ENCODE measurements around the gene PLEKHA6. TPM values are rescaled to one million over a fixed set of nuclear protein-coding genes. Genes with fewer than 3 reads are reported as not detected.
A peak's percentile ranks its signal among the peaks of the same experiment; 100 is the strongest.

The PLEKHA6 gene
- total and polyA plus RNA-seq, 2 of the 4 experiments (the other 2 are of a cell fraction), result 8.2 to 19.9 TPM

GRCh38 chr1:204384636-204385352, 25.1 kb upstream of the PLEKHA6 start:
- no peak overlapping the region for H2BK20ac ChIP-seq (ENCODE audit: low read depth, low read length)
- POLR2A ChIA-PET (ENCODE audit: unreplicated experiment), result no interaction called here
- H4K20me1 ChIP-seq (ENCODE audit: insufficient read depth, low read length), result no peaks in the 10 kb centered on the region
- H4K8ac ChIP-seq (ENCODE audit: low read depth in 2 of 2, low read length in 2 of 2), result no peak overlapping the region
- H2BK5ac ChIP-seq (ENCODE audit: low read depth, low read length, poor library complexity, severe bottlenecking), result no peak overlapping the region
- no peak overlapping the region for H3K18ac ChIP-seq (ENCODE audit: low read depth, low read length)
- no peak overlapping the region for H4K5ac ChIP-seq (ENCODE audit: low read depth, low read length)
- H3K4me3 ChIP-seq (ENCODE audit: insufficient read depth, low read depth, low read length), result no peak overlapping the region
- WGBS, 2 experiments (ENCODE audit: extremely low coverage in 2 of 2, insufficient read length in 1 of 2), result 60% methylated on average over 1 of the region's 7 CpGs; no CpG with 5 or more reads in 1 of the 2 experiments
- CTCF ChIA-PET, result interaction anchor here (0.6 kb wide), 1 partner anchor 1567 kb away, joined by 4 read pairs; no protein-coding TSS in a partner anchor
- H2BK120ac ChIP-seq (ENCODE audit: low read depth, low read length), result no peak overlapping the region
- H3K9ac ChIP-seq (ENCODE audit: low read depth, low read length), result no peak overlapping the region
- H2AFZ ChIP-seq (replicated peaks; ENCODE audit: low read length, poor library complexity), result peak overlapping the region; percentile 2
- H3K4me2 ChIP-seq (ENCODE audit: low read depth, low read length), result no peak overlapping the region
- no peak overlapping the region for H2BK15ac ChIP-seq (ENCODE audit: low read depth, low read length)
- no peak overlapping the region for H3K56ac ChIP-seq (ENCODE audit: extremely low read depth, insufficient read depth, low read length)
- H3K79me1 ChIP-seq (ENCODE audit: low read depth in 1 of 2, low read length in 2 of 2), result no peaks in the 10 kb centered on the region
- H3K27me3 ChIP-seq (ENCODE audit: control insufficient read depth, insufficient read depth, low read length), result peaks cover 38% of the 10 kb centered on the region
- H2AK5ac ChIP-seq (ENCODE audit: low read depth, low read length), result no peak overlapping the region
- peak; percentile 50 for DNase-seq
- intact Hi-C loops (cut with micrococcal nuclease), result no loop called here
- no peaks in the 10 kb centered on the region for H3K4me1 ChIP-seq (ENCODE audit: control insufficient read depth, insufficient read depth, low read length)
- no peak overlapping the region for H3K27ac ChIP-seq (ENCODE audit: insufficient read depth, low read length)
- no peak overlapping the region for H3K14ac ChIP-seq (replicated peaks; ENCODE audit: low read depth, low read length)
- ATAC-seq (ENCODE audit: low read depth), result peak; percentile 65
- H3K36me3 ChIP-seq (ENCODE audit: control insufficient read depth, insufficient read depth, low read length), result no peaks in the 10 kb centered on the region
- H3K4ac ChIP-seq (ENCODE audit: low read depth, low read length), result no peak overlapping the region
- peak overlapping the region; percentile 26 for H2AK9ac ChIP-seq (replicated peaks; ENCODE audit: low read depth, low read length, poor library complexity)
- in situ Hi-C loops (cut with MboI; ENCODE audit: low sequenced_read_pairs), result no loop called here
- TF ChIP-seq MAZ (IDR thresholded peaks at IDR 0.05; ENCODE audit: borderline replicate concordance, low read depth, low read length) (no peak), FOS (IDR thresholded peaks at IDR 0.05; ENCODE audit: low read depth, low read length) (no peak), MAFK (IDR thresholded peaks at IDR 0.05; ENCODE audit: low read depth, low read length) (no peak), CTCF (conservative IDR thresholded peaks at IDR 0.05; ENCODE audit: low read depth, low read length) (no peak), MXI1 (IDR thresholded peaks at IDR 0.05; ENCODE audit: borderline replicate concordance, low read depth, low read length) (no peak), RAD21 (IDR thresholded peaks at IDR 0.05; ENCODE audit: low read length) (no peak), NFE2L2 (IDR thresholded peaks at IDR 0.05; ENCODE audit: low read depth, low read length) (no peak), CHD1 (IDR thresholded peaks at IDR 0.05; ENCODE audit: low read depth, low read length) (no peak), RFX5 (IDR thresholded peaks at IDR 0.05; ENCODE audit: low read depth, low read length) (no peak), SMC3 (IDR thresholded peaks at IDR 0.05; ENCODE audit: low read depth, low read length) (no peak), CEBPB (IDR thresholded peaks at IDR 0.05; ENCODE audit: low read depth, low read length) (no peak), ELK1 (IDR thresholded peaks at IDR 0.05; ENCODE audit: borderline replicate concordance, low read depth, low read length) (no peak), RCOR1 (IDR thresholded peaks at IDR 0.05; ENCODE audit: insufficient replicate concordance, low read length) (no peak), POLR2A (IDR thresholded peaks at IDR 0.05; ENCODE audit: low read depth, low read length) (no peak), USF2 (IDR thresholded peaks at IDR 0.05; ENCODE audit: low read depth, low read length) (no peak), BHLHE40 (IDR thresholded peaks at IDR 0.05; ENCODE audit: low read depth, low read length) (no peak)
- no peak overlapping the region for H3K23ac ChIP-seq (ENCODE audit: low read depth, low read length)
- dilution Hi-C loops (cut with HindIII; ENCODE audit: low sequenced_read_pairs, unreplicated experiment), result loop anchor here (25.0 kb wide), 2 partner anchors 222 to 522 kb away; partner anchors contain the start of genes ETNK2, REN and SNRPE
- no peak overlapping the region for H4K91ac ChIP-seq (ENCODE audit: insufficient read depth, low read depth, low read length)
- no peaks in the 10 kb centered on the region for H3K9me3 ChIP-seq (ENCODE audit: control insufficient read depth, insufficient read depth, low read length)
- BruUV-seq (replicated peaks), result no TSS peak
- H3K9me1 ChIP-seq (ENCODE audit: insufficient read depth, low read length), result no peaks in the 10 kb centered on the region

Data from IMR-90 (cell line).